ENCODE measurements around the gene CRYZL1.

The CRYZL1 gene

GRCh38 chr21:33588485-33589335 lies 52.8 kb downstream of the CRYZL1 start, which contains the start of gene DONSON:
Gene DONSON, minus strand, starts transcription at chr21:33588684. Its CDS starts 43 bp downstream, at chr21:33588641.
- 0 out of 2 replicates have a peak, but pooled peaks have one; percentile 13 for TF ChIP-seq CTCF (IDR thresholded peaks at IDR 0.05; ENCODE audit: low read depth, low read length)
- peak within 1 kb of the TSS; percentile 96 for H3K4me3 ChIP-seq (ENCODE audit: low read depth, low read length)
- DNase-seq, result peak; percentile 94
- no peaks in the 10 kb centered on the region for H3K27me3 ChIP-seq (ENCODE audit: insufficient read depth, low read depth, severe bottlenecking)
- H3K36me3 ChIP-seq, result peaks cover 48% of the 10 kb centered on the region
- H3K27ac ChIP-seq, result peak within 1 kb of the TSS; percentile 96
- H3K9me3 ChIP-seq (ENCODE audit: severe bottlenecking), result no peaks in the 10 kb centered on the region

- Histone ChIP-seq H3K36me3 (peaks cover 49% of the 10 kb centered on the region), H3K4me3 (ENCODE audit: low read depth, low read length) (peak overlapping the region; percentile 96), H3K9me3 (ENCODE audit: severe bottlenecking) (no peaks in the 10 kb centered on the region), H3K27ac (peak overlapping the region; percentile 96), H3K27me3 (ENCODE audit: insufficient read depth, low read depth, severe bottlenecking) (no peaks in the 10 kb centered on the region)
- DNase-seq, result peak; percentile 64
- no peak for TF ChIP-seq CTCF (IDR thresholded peaks at IDR 0.05; ENCODE audit: low read depth, low read length)
Observed at GRCh38 chr21:33587792-33588484, 53.6 kb downstream of the CRYZL1 start.

- Histone ChIP-seq H3K4me3 (ENCODE audit: low read depth, low read length) (peak overlapping the region; percentile 96), H3K27me3 (ENCODE audit: insufficient read depth, low read depth, severe bottlenecking) (no peaks in the 10 kb centered on the region), H3K9me3 (ENCODE audit: severe bottlenecking) (no peaks in the 10 kb centered on the region), H3K36me3 (peaks cover 58% of the 10 kb centered on the region), H3K27ac (peak overlapping the region; percentile 96; the same call in 1 of the 2 replicates)
- TF ChIP-seq CTCF (IDR thresholded peaks at IDR 0.05; ENCODE audit: low read depth, low read length), result no peak
- DNase-seq, result no peak
Observed at GRCh38 chr21:33586927-33587326, 54.6 kb downstream of the CRYZL1 start.

GRCh38 chr21:33584455-33584854 lies 57.1 kb downstream of the CRYZL1 start:
- H3K27me3 ChIP-seq (ENCODE audit: insufficient read depth, low read depth, severe bottlenecking), result no peaks in the 10 kb centered on the region
- no peak overlapping the region for H3K4me3 ChIP-seq (ENCODE audit: low read depth, low read length)
- H3K36me3 ChIP-seq, result peaks cover 81% of the 10 kb centered on the region
- no peaks in the 10 kb centered on the region for H3K9me3 ChIP-seq (ENCODE audit: severe bottlenecking)
- no peak for DNase-seq
- no peak overlapping the region for H3K27ac ChIP-seq
- no peak for TF ChIP-seq CTCF (IDR thresholded peaks at IDR 0.05; ENCODE audit: low read depth, low read length)

GRCh38 chr21:33578959-33579542 lies 62.5 kb downstream of the CRYZL1 start:
- H3K36me3 ChIP-seq, result peaks cover 91% of the 10 kb centered on the region
- no peak overlapping the region for H3K4me3 ChIP-seq (ENCODE audit: low read depth, low read length)
- H3K27ac ChIP-seq, result no peak overlapping the region

More at GRCh38 chr21:33578959-33579542, 62.5 kb downstream of the CRYZL1 start:
- Histone ChIP-seq H3K27me3 (ENCODE audit: insufficient read depth, low read depth, severe bottlenecking) (no peaks in the 10 kb centered on the region), H3K9me3 (ENCODE audit: severe bottlenecking) (no peaks in the 10 kb centered on the region)
- DNase-seq, result no peak
- no peak for TF ChIP-seq CTCF (IDR thresholded peaks at IDR 0.05; ENCODE audit: low read depth, low read length)
